Measurements from ENCODE around the gene SYNE3.
A peak's percentile ranks its signal among the peaks of the same experiment; 100 is the strongest.

SYNE3 gene

DNA sequence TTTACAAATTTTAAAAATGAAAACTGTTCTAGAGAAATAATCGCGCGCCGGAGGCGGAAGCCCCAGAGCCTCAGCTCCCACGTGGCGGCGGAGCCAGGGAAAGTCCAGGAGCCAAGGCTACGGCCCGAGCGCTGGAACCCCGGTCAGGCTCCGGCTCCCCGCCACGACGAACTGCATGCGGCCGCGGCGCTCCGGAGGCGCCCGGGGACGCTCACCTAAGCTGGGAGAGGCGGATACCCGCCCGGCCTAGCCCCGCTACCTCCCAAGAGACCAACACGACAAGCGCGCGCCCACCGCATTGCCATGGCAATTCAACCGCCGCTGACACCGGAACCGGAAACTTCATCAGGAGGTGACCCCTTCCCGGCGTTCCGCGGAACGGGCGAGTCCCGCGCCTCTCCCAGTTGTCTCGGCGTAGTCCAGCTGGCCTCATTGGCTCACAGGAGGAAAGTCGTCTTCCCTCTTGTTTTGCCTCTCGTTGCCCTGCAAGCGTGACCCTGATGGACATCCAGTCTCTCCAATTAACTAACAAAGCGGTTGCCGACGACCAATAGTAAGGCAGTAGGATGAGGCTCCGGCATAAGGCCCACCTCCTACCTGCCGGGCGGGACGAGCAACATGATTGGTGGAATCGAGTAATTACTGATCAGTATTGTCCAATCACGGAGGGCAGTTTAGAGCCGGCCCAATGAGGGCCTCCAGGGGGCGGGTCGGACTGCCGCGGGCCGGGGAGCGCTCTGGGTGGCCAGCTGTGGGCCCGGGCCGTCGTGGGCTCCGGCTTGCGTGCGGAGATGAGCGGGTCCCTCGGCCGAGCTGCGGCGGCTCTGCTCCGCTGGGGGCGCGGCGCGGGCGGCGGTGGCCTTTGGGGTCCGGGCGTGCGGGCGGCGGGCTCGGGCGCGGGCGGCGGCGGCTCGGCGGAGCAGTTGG lies 18.1 kb upstream of the SYNE3 start, which contains the start of gene GLRX5:
Gene GLRX5, plus strand, starts transcription at position 752 of the 927 bp plus-strand sequence. Its CDS starts 40 bp downstream, at position 792.
- H3K4me3 ChIP-seq (ENCODE audit: low read depth, low read length) = peak within 1 kb of the TSS; percentile 88
- TF ChIP-seq, protein P1, sequence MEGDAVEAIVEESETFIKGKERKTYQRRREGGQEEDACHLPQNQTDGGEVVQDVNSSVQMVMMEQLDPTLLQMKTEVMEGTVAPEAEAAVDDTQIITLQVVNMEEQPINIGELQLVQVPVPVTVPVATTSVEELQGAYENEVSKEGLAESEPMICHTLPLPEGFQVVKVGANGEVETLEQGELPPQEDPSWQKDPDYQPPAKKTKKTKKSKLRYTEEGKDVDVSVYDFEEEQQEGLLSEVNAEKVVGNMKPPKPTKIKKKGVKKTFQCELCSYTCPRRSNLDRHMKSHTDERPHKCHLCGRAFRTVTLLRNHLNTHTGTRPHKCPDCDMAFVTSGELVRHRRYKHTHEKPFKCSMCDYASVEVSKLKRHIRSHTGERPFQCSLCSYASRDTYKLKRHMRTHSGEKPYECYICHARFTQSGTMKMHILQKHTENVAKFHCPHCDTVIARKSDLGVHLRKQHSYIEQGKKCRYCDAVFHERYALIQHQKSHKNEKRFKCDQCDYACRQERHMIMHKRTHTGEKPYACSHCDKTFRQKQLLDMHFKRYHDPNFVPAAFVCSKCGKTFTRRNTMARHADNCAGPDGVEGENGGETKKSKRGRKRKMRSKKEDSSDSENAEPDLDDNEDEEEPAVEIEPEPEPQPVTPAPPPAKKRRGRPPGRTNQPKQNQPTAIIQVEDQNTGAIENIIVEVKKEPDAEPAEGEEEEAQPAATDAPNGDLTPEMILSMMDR (IDR thresholded peaks at IDR 0.05; ENCODE audit: low read depth, low read length) = no peak

GRCh38 chr14:95533822-95534221 lies 17.4 kb upstream of the SYNE3 start:
- peak overlapping the region; percentile 88 for H3K4me3 ChIP-seq (ENCODE audit: low read depth, low read length)
- TF ChIP-seq, protein P1 (IDR thresholded peaks at IDR 0.05; ENCODE audit: low read depth, low read length) = no peak

- TF ChIP-seq, protein P1 (IDR thresholded peaks at IDR 0.05; ENCODE audit: low read depth, low read length) = no peak
- H3K4me3 ChIP-seq (ENCODE audit: low read depth, low read length) = peak overlapping the region; percentile 88
These were observed 17.0 kb upstream of the SYNE3 start for GRCh38 chr14:95533391-95533821.

DNA sequence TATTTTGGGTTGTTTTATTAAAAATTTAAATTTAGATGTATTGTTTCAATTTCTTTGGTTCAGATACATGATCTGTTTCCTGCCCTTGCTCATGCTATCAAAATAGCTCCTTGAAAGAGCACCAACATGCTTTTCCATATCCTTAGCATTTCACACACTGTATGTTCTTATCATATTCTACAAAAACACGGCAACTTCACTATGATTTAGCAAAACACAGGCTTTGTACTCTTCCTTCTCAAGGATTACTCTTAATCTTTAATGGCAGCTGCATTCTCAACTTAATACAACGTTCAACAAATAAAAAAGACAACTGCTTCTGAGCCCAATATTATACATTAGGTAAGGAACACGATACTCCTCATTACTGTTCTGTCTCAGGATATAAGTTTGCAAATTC lies 15.5 kb upstream of the SYNE3 start:
- H3K4me3 ChIP-seq (ENCODE audit: low read depth, low read length) = peak overlapping the region; percentile 88
- TF ChIP-seq, protein P1 (IDR thresholded peaks at IDR 0.05; ENCODE audit: low read depth, low read length) = no peak

GRCh38 chr14:95531473-95531872 lies 15.0 kb upstream of the SYNE3 start:
- H3K4me3 ChIP-seq (ENCODE audit: low read depth, low read length) = peak overlapping the region; percentile 88; the same call in 1 of the 2 replicates
- TF ChIP-seq, protein P1 (IDR thresholded peaks at IDR 0.05; ENCODE audit: low read depth, low read length) = no peak

- TF ChIP-seq, protein P1 (IDR thresholded peaks at IDR 0.05; ENCODE audit: low read depth, low read length) = no peak
- no peak overlapping the region for H3K4me3 ChIP-seq (ENCODE audit: low read depth, low read length)
These were observed 14.2 kb upstream of the SYNE3 start for GRCh38 chr14:95530473-95531276.
